Activated CD8-positive, alpha-beta memory T cell treated with anti-CD3 and anti-CD28 coated beads, Interleukin-2, amount 50 U/mL, for 4 hours (primary cell): ENCODE data around the gene LGR4.
"Not testable (repeated sequence)": the region's sequence is repeated elsewhere in the genome, so short reads cannot be mapped to it uniquely, and the experiment has no call there.

Experiments used
- DNase-seq: peaks from one replicate; pipeline ENCODE4 v3.0.0-alpha.2; 2020

LGR4 gene

DNA sequence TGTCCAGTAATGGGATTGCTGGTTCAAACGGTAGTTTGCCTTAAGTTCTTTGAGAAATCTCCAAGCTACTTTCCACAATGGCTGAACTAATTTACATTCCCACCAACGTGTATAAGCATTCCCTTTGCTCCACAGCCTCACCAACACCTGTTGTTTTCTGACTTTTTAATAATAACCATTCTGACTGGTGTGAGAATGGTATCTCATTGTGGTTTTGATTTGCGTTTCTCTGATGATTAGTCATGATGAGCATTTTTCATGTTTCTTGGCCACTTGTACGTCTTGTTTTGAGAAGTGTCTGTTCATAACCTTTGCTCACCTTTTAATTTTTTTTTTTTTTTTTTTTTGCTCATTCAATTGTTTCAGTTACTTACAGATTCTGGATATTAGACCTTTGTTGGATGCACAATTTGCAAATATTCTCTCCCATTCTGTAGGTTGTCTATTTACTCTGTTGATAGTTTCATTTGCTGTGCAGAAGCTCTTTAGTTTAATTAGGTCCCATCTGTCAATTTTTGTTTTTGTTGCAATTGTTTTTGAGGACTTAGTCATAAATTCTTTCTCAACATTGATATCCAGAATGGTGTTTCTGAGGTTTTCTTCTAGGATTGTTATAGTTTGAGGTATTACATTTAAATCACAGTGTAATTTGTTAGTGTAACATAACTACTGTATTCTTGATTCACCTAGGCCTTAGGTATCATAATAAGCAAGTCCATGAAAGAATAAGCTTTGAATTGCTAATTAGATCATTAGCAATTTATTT is 142.5 kb downstream of the LGR4 start:
- no peak for DNase-seq

DNA sequence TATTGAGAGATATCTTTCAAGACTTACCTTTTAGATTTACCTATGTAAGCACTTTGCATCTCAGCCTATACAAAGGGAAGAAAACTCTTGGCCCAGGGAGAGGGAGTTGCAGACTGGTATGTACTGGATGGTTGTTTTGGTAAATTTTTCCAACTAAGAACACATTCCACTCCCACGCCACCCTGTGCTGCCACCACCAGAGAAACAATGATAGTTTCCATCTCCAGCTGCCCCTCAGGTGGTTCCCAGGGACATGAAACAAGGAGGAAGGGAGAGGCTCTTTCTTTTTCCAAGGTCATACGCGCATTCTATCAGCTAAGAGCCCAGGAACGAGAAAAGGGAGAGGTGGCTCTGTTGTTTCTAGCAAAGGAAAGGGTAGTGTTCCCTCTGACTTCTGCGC is 144.0 kb downstream of the LGR4 start:
- no peak for DNase-seq

DNA sequence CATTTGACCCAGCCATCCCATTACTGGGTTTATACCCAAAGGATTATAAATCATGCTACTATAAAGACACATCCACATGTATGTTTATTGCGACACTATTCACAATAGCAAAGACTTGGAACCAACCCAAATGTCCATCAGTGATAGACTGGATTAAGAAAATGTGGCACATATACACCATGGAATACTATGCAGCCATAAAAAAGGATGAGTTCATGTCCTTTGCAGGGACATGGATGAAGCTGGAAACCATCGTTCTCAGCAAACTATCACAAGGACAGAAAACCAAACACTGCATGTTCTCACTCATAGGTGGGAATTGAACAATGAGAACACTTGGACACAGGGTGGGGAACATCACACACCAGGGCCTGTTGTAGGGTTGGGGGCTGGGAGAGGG is 145.5 kb downstream of the LGR4 start:
- not testable (repeated sequence) for DNase-seq

DNA sequence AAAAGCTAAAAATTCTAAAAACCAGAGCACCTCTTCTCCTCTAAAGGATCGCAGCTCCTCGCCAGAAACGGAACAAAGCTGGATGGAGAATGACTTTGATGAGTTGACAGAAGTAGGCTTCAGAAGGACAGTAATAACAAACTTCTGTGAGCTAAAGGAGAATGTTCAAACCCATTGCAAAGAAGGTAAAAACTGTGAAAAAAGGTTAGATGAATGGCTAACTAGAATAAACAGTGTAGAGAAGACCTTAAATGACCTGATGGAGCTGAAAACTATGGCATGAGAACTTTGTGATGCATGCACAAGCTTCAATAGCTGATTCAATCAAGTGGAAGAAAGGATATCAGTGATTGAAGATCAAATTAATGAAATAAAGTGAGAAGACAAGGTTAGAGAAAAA is 150.4 kb downstream of the LGR4 start:
- DNase-seq = not testable (repeated sequence)

DNA sequence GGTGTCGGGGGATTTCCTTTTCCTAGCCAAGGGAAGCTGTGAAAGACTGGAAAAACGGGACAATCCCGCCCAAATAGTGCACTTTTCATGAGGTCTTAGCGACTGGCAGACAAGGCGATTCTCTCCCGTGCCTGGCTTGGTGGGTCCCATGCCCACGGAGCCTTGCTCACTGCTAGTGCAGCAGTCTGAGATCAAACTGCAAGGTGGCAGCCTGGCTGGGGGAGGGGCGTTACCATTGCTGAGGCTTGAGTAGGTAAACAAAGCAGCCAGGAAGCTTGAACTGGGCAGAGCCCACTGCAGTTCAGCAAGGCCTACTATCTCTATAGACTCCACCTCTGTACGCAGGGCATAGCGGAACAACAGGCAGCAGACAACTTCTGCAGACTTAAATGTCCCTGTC is 151.2 kb downstream of the LGR4 start:
- DNase-seq = not testable (repeated sequence)

- no peak for DNase-seq
Measured at GRCh38 chr11:27319072-27319471, 153.5 kb downstream of the LGR4 start.

DNA sequence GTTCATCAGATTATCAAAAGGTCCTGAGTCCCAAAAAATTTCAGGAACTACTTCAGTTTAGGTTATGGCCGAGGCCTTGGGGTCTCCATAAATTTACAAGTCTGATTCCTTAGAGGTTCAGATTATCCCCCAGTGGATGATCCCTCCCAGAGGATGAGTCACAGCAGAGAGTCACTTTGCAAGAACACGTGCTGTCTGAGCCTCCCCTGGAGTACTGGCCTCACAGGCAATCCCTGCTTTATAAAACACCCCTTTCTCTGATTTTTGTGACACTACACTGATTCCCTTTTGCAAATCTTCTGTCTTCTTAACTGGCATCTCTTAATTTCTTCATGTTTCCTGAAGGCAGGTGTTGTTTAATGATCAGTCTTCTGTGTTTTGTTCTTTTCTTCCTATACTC is 154.8 kb downstream of the LGR4 start:
- DNase-seq = no peak
